Parathyroid adenoma (tissue), 2 donors: ENCODE results near the gene GPR183.

ENCODE experiments used
- H2AFZ ChIP-seq: fragments of 300-600 bp; sonication (generic); one replicate; pipeline ENCODE4 v1.7.0; 2017; ENCODE audit warnings: antibody characterized with exemption, mild to moderate bottlenecking
- H3K27ac ChIP-seq: fragments of 300-600 bp; sonication (generic); one replicate; pipeline ENCODE4 v1.7.0; 2017
- H3K27me3 ChIP-seq: fragments of 300-600 bp; sonication (generic); one replicate; pipeline ENCODE4 v1.7.0; 2017; ENCODE audit warnings: low read length; ENCODE audit not compliant: control insufficient read depth, insufficient read depth
- H3K36me3 ChIP-seq: fragments of 300-600 bp; sonication (generic); one replicate; pipeline ENCODE4 v1.7.0; 2017; ENCODE audit warnings: low read length; ENCODE audit not compliant: control insufficient read depth, insufficient read depth
- H3K4me1 ChIP-seq: fragments of 300-600 bp; sonication (generic); one replicate; pipeline ENCODE4 v1.7.0; 2017; ENCODE audit warnings: control low read depth
- H3K4me2 ChIP-seq: fragments of 300-600 bp; sonication (generic); one replicate; pipeline ENCODE4 v1.7.0; 2017; ENCODE audit warnings: low read length
- H3K4me3 ChIP-seq: fragments of 300-600 bp; sonication (generic); one replicate; pipeline ENCODE4 v1.7.0; 2017; ENCODE audit warnings: low read depth, low read length
- H3K79me2 ChIP-seq: fragments of 300-600 bp; sonication (generic); one replicate; pipeline ENCODE4 v1.7.0; 2017; ENCODE audit warnings: control low read depth
- H3K9ac ChIP-seq: fragments of 300-600 bp; sonication (generic); one replicate; pipeline ENCODE4 v1.7.0; 2017; ENCODE audit warnings: mild to moderate bottlenecking
- H3K9me3 ChIP-seq: fragments of 300-600 bp; sonication (generic); one replicate; pipeline ENCODE4 v1.7.0; 2017; ENCODE audit warnings: low read length; ENCODE audit not compliant: control insufficient read depth
- TF ChIP-seq, protein P1 (sequence below): fragments of 300-600 bp; sonication (generic); IDR thresholded peaks from one replicate; pipeline ENCODE4 v1.7.0; 2017; ENCODE audit warnings: antibody characterized with exemption, mild to moderate bottlenecking
- donor health status: primary hyperparathyroidism.

GPR183 gene

DNA sequence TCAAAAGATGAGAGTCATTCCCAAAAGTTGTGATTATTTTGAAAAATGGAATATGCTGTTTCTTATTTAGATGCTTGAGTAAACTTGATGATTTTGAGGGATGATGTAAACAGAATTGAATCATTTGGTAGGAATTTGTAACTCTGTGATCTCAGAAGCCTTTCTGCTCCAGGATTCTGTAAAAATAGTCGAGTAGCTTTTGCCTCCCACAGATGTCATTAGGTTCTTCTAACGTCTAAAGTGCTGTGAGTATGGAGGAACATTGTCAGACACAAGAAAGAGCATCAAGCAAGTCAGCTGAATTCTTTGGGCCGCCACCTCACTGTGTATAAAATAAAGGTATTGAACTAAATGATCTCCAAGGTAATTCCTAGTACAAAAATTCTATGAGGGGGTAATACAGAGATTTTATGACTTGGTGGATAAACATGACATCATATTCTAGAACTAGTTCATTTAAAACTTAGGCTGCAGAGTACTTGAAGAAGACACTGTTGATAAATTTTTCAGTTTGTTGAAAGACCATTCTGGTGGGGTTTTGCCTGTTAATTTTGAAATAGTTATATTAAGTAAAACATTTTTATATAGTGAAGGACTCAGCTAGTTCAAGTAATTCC is 1.4 kb upstream of the GPR183 start:
- Histone ChIP-seq H3K27me3 (no peaks in the 10 kb centered on the region), H3K36me3 (no peaks in the 10 kb centered on the region), H3K27ac (no peak overlapping the region), H3K79me2 (no peaks in the 10 kb centered on the region), H2AFZ (no peak overlapping the region), H3K4me3 (no peak overlapping the region), H3K4me2 (no peak overlapping the region), H3K9ac (no peak overlapping the region), H3K9me3 (no peaks in the 10 kb centered on the region), H3K4me1 (no peaks in the 10 kb centered on the region)
- TF ChIP-seq, protein P1, sequence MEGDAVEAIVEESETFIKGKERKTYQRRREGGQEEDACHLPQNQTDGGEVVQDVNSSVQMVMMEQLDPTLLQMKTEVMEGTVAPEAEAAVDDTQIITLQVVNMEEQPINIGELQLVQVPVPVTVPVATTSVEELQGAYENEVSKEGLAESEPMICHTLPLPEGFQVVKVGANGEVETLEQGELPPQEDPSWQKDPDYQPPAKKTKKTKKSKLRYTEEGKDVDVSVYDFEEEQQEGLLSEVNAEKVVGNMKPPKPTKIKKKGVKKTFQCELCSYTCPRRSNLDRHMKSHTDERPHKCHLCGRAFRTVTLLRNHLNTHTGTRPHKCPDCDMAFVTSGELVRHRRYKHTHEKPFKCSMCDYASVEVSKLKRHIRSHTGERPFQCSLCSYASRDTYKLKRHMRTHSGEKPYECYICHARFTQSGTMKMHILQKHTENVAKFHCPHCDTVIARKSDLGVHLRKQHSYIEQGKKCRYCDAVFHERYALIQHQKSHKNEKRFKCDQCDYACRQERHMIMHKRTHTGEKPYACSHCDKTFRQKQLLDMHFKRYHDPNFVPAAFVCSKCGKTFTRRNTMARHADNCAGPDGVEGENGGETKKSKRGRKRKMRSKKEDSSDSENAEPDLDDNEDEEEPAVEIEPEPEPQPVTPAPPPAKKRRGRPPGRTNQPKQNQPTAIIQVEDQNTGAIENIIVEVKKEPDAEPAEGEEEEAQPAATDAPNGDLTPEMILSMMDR, result no peak

DNA sequence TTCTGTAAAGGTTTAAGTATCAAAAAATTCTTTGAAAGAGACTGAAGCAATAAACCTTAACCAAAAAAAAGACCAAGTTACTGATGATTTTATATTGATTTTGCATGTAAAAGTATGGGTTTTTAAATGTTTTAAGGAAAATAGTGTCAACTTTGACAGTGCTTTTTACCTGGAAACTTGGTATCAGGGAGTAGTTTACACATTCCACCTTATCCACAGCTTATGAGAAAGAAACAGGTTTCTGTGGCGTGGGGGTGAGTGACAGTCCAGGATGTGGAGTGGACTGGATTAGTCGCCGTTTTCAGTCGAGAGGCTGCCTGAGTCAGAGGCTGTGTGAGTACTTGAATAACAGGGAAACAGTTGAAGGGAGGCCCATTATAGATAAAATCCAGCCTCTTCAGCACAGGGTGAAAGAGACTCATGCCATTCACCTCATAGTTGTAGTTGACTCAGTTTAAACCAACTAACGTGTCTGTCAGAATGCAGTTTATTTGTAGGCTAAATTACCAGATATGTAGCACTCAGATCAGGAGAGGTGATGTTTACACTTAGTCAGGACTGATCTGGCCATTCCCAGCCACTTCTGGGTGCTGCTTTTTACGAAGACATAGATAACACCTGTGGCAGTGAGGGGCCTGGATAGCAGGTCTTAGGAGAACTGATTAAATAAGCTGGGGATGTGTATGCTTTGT is 595 bp upstream of the GPR183 start:
- Histone ChIP-seq H3K4me3 (no peak overlapping the region), H2AFZ (no peak overlapping the region), H3K27me3 (no peaks in the 10 kb centered on the region), H3K9ac (no peak overlapping the region), H3K36me3 (no peaks in the 10 kb centered on the region), H3K9me3 (no peaks in the 10 kb centered on the region), H3K4me1 (no peaks in the 10 kb centered on the region), H3K27ac (peak overlapping the region; percentile 11), H3K79me2 (no peaks in the 10 kb centered on the region), H3K4me2 (no peak overlapping the region)
- TF ChIP-seq, protein P1, result no peak

DNA sequence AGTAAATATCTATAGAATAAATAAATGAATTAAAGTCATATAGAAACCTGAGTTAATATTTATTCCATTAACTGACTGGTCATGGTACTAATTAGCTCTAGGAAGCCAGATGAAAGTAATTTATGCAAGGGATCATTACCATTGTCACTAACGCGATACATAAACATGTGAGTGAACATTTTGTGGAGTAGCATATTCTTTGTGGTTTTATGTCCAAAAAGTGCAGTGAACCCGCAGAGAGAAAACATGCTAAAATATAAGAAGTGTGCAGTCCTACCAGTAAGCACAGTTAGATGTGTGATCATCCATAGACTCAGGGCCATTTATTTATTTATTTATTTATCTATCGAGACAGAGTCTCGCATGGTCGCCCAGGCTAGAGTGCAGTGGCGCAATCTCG is 1.6 kb downstream of the GPR183 start:
- Histone ChIP-seq H2AFZ (no peak overlapping the region), H3K79me2 (no peaks in the 10 kb centered on the region), H3K4me2 (no peak overlapping the region), H3K9ac (no peak overlapping the region), H3K4me3 (no peak overlapping the region), H3K36me3 (no peaks in the 10 kb centered on the region), H3K27me3 (no peaks in the 10 kb centered on the region), H3K27ac (no peak overlapping the region), H3K4me1 (no peaks in the 10 kb centered on the region), H3K9me3 (no peaks in the 10 kb centered on the region)
- TF ChIP-seq, protein P1, result no peak

DNA sequence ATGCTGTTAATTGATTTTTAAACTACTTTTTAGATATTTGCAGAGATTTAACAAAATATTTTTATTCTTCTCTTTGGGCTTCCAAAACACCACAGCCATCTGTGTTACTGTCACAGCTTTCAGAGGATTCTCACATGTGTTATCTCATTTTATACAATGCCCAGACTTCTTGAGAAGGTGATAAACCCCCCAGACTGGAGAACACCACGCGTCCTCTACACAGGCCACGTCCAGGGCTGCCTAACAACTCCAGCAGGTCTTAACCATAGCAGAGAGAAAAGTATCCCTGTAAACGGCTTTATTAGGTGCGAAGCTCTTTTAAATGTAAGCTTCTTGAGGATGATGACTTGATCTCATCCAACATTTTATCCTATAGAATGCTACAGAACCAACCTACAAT is 2.0 kb downstream of the GPR183 start:
- no peak overlapping the region for H2AFZ ChIP-seq
- H3K4me3 ChIP-seq, result no peak overlapping the region
- H3K9me3 ChIP-seq, result no peaks in the 10 kb centered on the region
- H3K4me1 ChIP-seq, result no peaks in the 10 kb centered on the region
- H3K79me2 ChIP-seq, result no peaks in the 10 kb centered on the region
- TF ChIP-seq, protein P1, result no peak
- H3K4me2 ChIP-seq, result no peak overlapping the region
- H3K27me3 ChIP-seq, result no peaks in the 10 kb centered on the region
- no peak overlapping the region for H3K27ac ChIP-seq
- no peaks in the 10 kb centered on the region for H3K36me3 ChIP-seq
- H3K9ac ChIP-seq, result no peak overlapping the region

DNA sequence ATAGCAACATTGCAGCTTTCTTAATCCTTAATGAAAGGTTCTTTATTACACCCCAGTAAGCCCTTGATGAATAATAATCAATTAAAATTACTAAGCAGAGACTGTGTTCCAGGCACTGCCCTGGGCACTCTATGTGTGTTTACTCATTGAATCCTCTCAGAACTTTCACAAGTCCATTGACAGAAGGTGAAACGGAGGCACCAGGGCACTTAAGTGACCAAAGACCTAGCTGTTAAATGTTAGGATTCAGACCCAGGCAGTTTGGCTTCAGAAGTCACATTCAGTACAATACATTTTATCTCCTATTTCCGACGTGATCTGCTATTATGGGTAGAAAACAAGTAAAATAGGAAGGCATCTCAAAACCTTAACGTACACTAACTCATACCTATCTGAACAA is 2.7 kb downstream of the GPR183 start:
- H3K27ac ChIP-seq, result no peak overlapping the region
- TF ChIP-seq, protein P1, result no peak
- H3K4me3 ChIP-seq, result no peak overlapping the region
- H3K27me3 ChIP-seq, result no peaks in the 10 kb centered on the region
- H3K79me2 ChIP-seq, result no peaks in the 10 kb centered on the region
- H3K9me3 ChIP-seq, result no peaks in the 10 kb centered on the region
- H3K4me2 ChIP-seq, result no peak overlapping the region
- H2AFZ ChIP-seq, result no peak overlapping the region
- no peak overlapping the region for H3K9ac ChIP-seq
- no peaks in the 10 kb centered on the region for H3K36me3 ChIP-seq
- no peaks in the 10 kb centered on the region for H3K4me1 ChIP-seq
